DOHH2 (cell line): ENCODE results near the gene SCN10A.

ENCODE experiments used
- H3F3A ChIP-seq: fragments of 200-600 bp; sonication (generic), shearing (Covaris generic); 2 replicates; pipeline ENCODE4 v1.6.0; 2016; ENCODE audit warnings: antibody characterized with exemption, mild to moderate bottlenecking; ENCODE audit not compliant: control insufficient read depth, insufficient read depth
- H3K27ac ChIP-seq: fragments of 200-600 bp; sonication (generic); 2 replicates; pipeline ENCODE4 v1.5.1; 2014; ENCODE audit warnings: low read depth, mild to moderate bottlenecking, low read length, moderate library complexity
- H3K27me3 ChIP-seq: fragments of 200-600 bp; sonication (generic); 2 replicates; pipeline ENCODE4 v1.6.1; 2014; ENCODE audit warnings: mild to moderate bottlenecking, low read length, mixed read lengths; ENCODE audit not compliant: control insufficient read depth
- H3K36me3 ChIP-seq: fragments of 200-600 bp; sonication (generic); 2 replicates; pipeline ENCODE4 v1.6.1; 2014; ENCODE audit warnings: mild to moderate bottlenecking, low read length, moderate library complexity, mixed read lengths; ENCODE audit not compliant: control insufficient read depth
- H3K4me1 ChIP-seq: fragments of 200-600 bp; sonication (generic); 2 replicates; pipeline ENCODE4 v1.6.1; 2014; ENCODE audit warnings: mild to moderate bottlenecking, low read length, mixed read lengths; ENCODE audit not compliant: control insufficient read depth
- H3K4me2 ChIP-seq: fragments of 200-600 bp; sonication (generic); 2 replicates; pipeline ENCODE4 v1.6.0; 2014; ENCODE audit warnings: mild to moderate bottlenecking, low read length, moderate library complexity
- H3K4me3 ChIP-seq: fragments of 200-600 bp; sonication (generic); 2 replicates; pipeline ENCODE4 v1.5.1; 2014; ENCODE audit warnings: mild to moderate bottlenecking, low read length, mixed read lengths
- H3K79me2 ChIP-seq: fragments of 200-600 bp; sonication (generic); 2 replicates; pipeline ENCODE4 v1.6.1; 2014; ENCODE audit warnings: mild to moderate bottlenecking, low read length, mixed read lengths; ENCODE audit not compliant: control insufficient read depth
- H3K9me2 ChIP-seq: fragments of 200-600 bp; sonication (generic); replicated peaks from 2 replicates; pipeline ENCODE4 v1.6.1; 2014; ENCODE audit warnings: mild to moderate bottlenecking, low read length, mixed read lengths; ENCODE audit not compliant: control insufficient read depth
- H3K9me3 ChIP-seq: fragments of 200-600 bp; sonication (generic); 2 replicates; pipeline ENCODE4 v1.6.1; 2014; ENCODE audit warnings: antibody characterized with exemption, low read length, mixed read lengths; ENCODE audit not compliant: control insufficient read depth, insufficient read depth
- H4K20me1 ChIP-seq: fragments of 200-600 bp; sonication (generic); 2 replicates; pipeline ENCODE4 v1.6.0; 2014; ENCODE audit warnings: low read depth, mild to moderate bottlenecking, antibody characterized with exemption, low read length, moderate library complexity; ENCODE audit not compliant: control insufficient read depth, insufficient read depth
- CTCF ChIP-seq: fragments of 200-600 bp; sonication (generic); IDR thresholded peaks from one replicate; pipeline ENCODE4 v1.5.1; 2014; ENCODE audit warnings: antibody characterized with exemption, mild to moderate bottlenecking, low read depth, low read length; ENCODE audit not compliant: poor library complexity, severe bottlenecking
- EZH2phosphoT487 ChIP-seq: fragments of 200-600 bp; sonication (generic); IDR thresholded peaks from 2 replicates; pipeline ENCODE4 v1.6.1; 2017; ENCODE audit warnings: borderline replicate concordance, mild to moderate bottlenecking, antibody characterized with exemption, low read length, moderate library complexity, mixed read lengths

SCN10A gene

GRCh38 chr3:38842266-38842965 is 26.4 kb upstream of the SCN10A start:
- no peaks in the 10 kb centered on the region for H4K20me1 ChIP-seq
- TF ChIP-seq EZH2phosphoT487 (no peak), CTCF (no peak)
- H3K9me3 ChIP-seq = no peaks in the 10 kb centered on the region

DNA sequence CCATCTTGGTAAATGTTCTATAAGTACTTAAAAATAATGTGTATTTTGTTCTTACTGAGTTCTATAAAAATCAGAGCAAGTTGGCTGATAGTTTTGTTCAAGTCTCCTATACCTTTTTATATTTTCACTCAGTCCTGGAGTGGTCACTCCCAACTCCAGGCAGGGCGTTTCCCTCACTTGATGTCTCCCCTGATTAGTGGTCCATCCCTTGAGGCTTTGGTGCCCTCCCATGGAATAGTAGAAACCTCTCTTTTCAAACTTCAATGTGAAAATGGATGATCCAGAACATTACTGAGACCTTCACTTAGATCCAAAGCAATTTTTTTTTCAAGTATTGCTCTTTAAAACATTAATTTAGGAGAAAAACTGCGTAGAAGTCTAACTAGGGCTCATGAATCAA is 25.0 kb upstream of the SCN10A start:
- no peak overlapping the region for H3K4me2 ChIP-seq
- TF ChIP-seq EZH2phosphoT487 (no peak), CTCF (no peak)
- no peaks in the 10 kb centered on the region for H3K9me3 ChIP-seq
- no peaks in the 10 kb centered on the region for H3K4me1 ChIP-seq
- H3F3A ChIP-seq = no peaks in the 10 kb centered on the region
- H3K27me3 ChIP-seq = 0 out of 2 replicates have a peak, but pooled peaks cover 2% of the 10 kb centered on the region
- H3K4me3 ChIP-seq = no peak overlapping the region
- no peaks in the 10 kb centered on the region for H3K79me2 ChIP-seq
- no peaks in the 10 kb centered on the region for H3K36me3 ChIP-seq
- H3K27ac ChIP-seq = no peak overlapping the region
- H3K9me2 ChIP-seq = no peaks in the 10 kb centered on the region
- H4K20me1 ChIP-seq = no peaks in the 10 kb centered on the region

More at GRCh38 chr3:38842266-38842965, 26.4 kb upstream of the SCN10A start:
- no peak overlapping the region for H3K4me2 ChIP-seq
- H3K4me3 ChIP-seq = no peak overlapping the region
- H3K36me3 ChIP-seq = no peaks in the 10 kb centered on the region
- H3K27me3 ChIP-seq = 0 out of 2 replicates have a peak, but pooled peaks cover 2% of the 10 kb centered on the region
- H3K27ac ChIP-seq = no peak overlapping the region
- no peaks in the 10 kb centered on the region for H3K4me1 ChIP-seq
- H3K79me2 ChIP-seq = no peaks in the 10 kb centered on the region
- H3K9me2 ChIP-seq = no peaks in the 10 kb centered on the region
- no peaks in the 10 kb centered on the region for H3F3A ChIP-seq

- Histone ChIP-seq H3K79me2 (no peaks in the 10 kb centered on the region), H3K27me3 (0 out of 2 replicates have a peak, but pooled peaks cover 2% of the 10 kb centered on the region)
Measured at GRCh38 chr3:38837358-38837757, 21.3 kb upstream of the SCN10A start.

More at GRCh38 chr3:38837358-38837757, 21.3 kb upstream of the SCN10A start:
- Histone ChIP-seq H4K20me1 (no peaks in the 10 kb centered on the region), H3K9me3 (no peaks in the 10 kb centered on the region), H3K4me2 (no peak overlapping the region), H3K9me2 (no peaks in the 10 kb centered on the region), H3K4me1 (no peaks in the 10 kb centered on the region), H3F3A (no peaks in the 10 kb centered on the region), H3K36me3 (no peaks in the 10 kb centered on the region), H3K27ac (no peak overlapping the region), H3K4me3 (no peak overlapping the region)
- TF ChIP-seq EZH2phosphoT487 (no peak), CTCF (no peak)
